Neural progenitor cell (in vitro differentiated cells): Measurements from ENCODE around the gene NUP214.

Experiments
- EZH2 ChIP-seq: fragments of 200-600 bp; sonication (generic); IDR thresholded peaks from 2 replicates; pipeline ENCODE4 v1.6.1; 2017; ENCODE audit warnings: antibody characterized with exemption, mild to moderate bottlenecking, moderate library complexity
- EZH2phosphoT487 ChIP-seq: fragments of 200-600 bp; sonication (generic); IDR thresholded peaks from 2 replicates; pipeline ENCODE4 v1.6.1; 2017; ENCODE audit warnings: antibody characterized with exemption
- TF ChIP-seq, protein P1 (sequence below): fragments of 200-600 bp; sonication (generic); IDR thresholded peaks from 2 replicates; pipeline ENCODE4 v1.5.1; 2017; ENCODE audit warnings: antibody characterized with exemption, mild to moderate bottlenecking

- TF ChIP-seq, protein P1, sequence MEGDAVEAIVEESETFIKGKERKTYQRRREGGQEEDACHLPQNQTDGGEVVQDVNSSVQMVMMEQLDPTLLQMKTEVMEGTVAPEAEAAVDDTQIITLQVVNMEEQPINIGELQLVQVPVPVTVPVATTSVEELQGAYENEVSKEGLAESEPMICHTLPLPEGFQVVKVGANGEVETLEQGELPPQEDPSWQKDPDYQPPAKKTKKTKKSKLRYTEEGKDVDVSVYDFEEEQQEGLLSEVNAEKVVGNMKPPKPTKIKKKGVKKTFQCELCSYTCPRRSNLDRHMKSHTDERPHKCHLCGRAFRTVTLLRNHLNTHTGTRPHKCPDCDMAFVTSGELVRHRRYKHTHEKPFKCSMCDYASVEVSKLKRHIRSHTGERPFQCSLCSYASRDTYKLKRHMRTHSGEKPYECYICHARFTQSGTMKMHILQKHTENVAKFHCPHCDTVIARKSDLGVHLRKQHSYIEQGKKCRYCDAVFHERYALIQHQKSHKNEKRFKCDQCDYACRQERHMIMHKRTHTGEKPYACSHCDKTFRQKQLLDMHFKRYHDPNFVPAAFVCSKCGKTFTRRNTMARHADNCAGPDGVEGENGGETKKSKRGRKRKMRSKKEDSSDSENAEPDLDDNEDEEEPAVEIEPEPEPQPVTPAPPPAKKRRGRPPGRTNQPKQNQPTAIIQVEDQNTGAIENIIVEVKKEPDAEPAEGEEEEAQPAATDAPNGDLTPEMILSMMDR: no peak
- TF ChIP-seq EZH2phosphoT487 (no peak), EZH2 (no peak)
These were observed 114.9 kb downstream of the NUP214 start for GRCh38 chr9:131240047-131240921.
